DOHH2 (cell line): Measurements from ENCODE around the gene GCAT.

Experiments used
- H3F3A ChIP-seq: fragments of 200-600 bp; sonication (generic), shearing (Covaris generic); 2 replicates; pipeline ENCODE4 v1.6.0; 2016; ENCODE audit warnings: antibody characterized with exemption, mild to moderate bottlenecking; ENCODE audit not compliant: control insufficient read depth, insufficient read depth
- H3K27ac ChIP-seq: fragments of 200-600 bp; sonication (generic); 2 replicates; pipeline ENCODE4 v1.5.1; 2014; ENCODE audit warnings: low read depth, mild to moderate bottlenecking, low read length, moderate library complexity
- H3K27me3 ChIP-seq: fragments of 200-600 bp; sonication (generic); 2 replicates; pipeline ENCODE4 v1.6.1; 2014; ENCODE audit warnings: mild to moderate bottlenecking, low read length, mixed read lengths; ENCODE audit not compliant: control insufficient read depth
- H3K36me3 ChIP-seq: fragments of 200-600 bp; sonication (generic); 2 replicates; pipeline ENCODE4 v1.6.1; 2014; ENCODE audit warnings: mild to moderate bottlenecking, low read length, moderate library complexity, mixed read lengths; ENCODE audit not compliant: control insufficient read depth
- H3K4me1 ChIP-seq: fragments of 200-600 bp; sonication (generic); 2 replicates; pipeline ENCODE4 v1.6.1; 2014; ENCODE audit warnings: mild to moderate bottlenecking, low read length, mixed read lengths; ENCODE audit not compliant: control insufficient read depth
- H3K4me2 ChIP-seq: fragments of 200-600 bp; sonication (generic); 2 replicates; pipeline ENCODE4 v1.6.0; 2014; ENCODE audit warnings: mild to moderate bottlenecking, low read length, moderate library complexity
- H3K4me3 ChIP-seq: fragments of 200-600 bp; sonication (generic); 2 replicates; pipeline ENCODE4 v1.5.1; 2014; ENCODE audit warnings: mild to moderate bottlenecking, low read length, mixed read lengths
- H3K79me2 ChIP-seq: fragments of 200-600 bp; sonication (generic); 2 replicates; pipeline ENCODE4 v1.6.1; 2014; ENCODE audit warnings: mild to moderate bottlenecking, low read length, mixed read lengths; ENCODE audit not compliant: control insufficient read depth
- H3K9me2 ChIP-seq: fragments of 200-600 bp; sonication (generic); replicated peaks from 2 replicates; pipeline ENCODE4 v1.6.1; 2014; ENCODE audit warnings: mild to moderate bottlenecking, low read length, mixed read lengths; ENCODE audit not compliant: control insufficient read depth
- H3K9me3 ChIP-seq: fragments of 200-600 bp; sonication (generic); 2 replicates; pipeline ENCODE4 v1.6.1; 2014; ENCODE audit warnings: antibody characterized with exemption, low read length, mixed read lengths; ENCODE audit not compliant: control insufficient read depth, insufficient read depth
- H4K20me1 ChIP-seq: fragments of 200-600 bp; sonication (generic); 2 replicates; pipeline ENCODE4 v1.6.0; 2014; ENCODE audit warnings: low read depth, mild to moderate bottlenecking, antibody characterized with exemption, low read length, moderate library complexity; ENCODE audit not compliant: control insufficient read depth, insufficient read depth
- EZH2phosphoT487 ChIP-seq: fragments of 200-600 bp; sonication (generic); IDR thresholded peaks from 2 replicates; pipeline ENCODE4 v1.6.1; 2017; ENCODE audit warnings: borderline replicate concordance, mild to moderate bottlenecking, antibody characterized with exemption, low read length, moderate library complexity, mixed read lengths
- TF ChIP-seq, protein P1 (sequence below): fragments of 200-600 bp; sonication (generic); IDR thresholded peaks from one replicate; pipeline ENCODE4 v1.5.1; 2014; ENCODE audit warnings: antibody characterized with exemption, mild to moderate bottlenecking, low read depth, low read length; ENCODE audit not compliant: poor library complexity, severe bottlenecking

The GCAT gene

DNA sequence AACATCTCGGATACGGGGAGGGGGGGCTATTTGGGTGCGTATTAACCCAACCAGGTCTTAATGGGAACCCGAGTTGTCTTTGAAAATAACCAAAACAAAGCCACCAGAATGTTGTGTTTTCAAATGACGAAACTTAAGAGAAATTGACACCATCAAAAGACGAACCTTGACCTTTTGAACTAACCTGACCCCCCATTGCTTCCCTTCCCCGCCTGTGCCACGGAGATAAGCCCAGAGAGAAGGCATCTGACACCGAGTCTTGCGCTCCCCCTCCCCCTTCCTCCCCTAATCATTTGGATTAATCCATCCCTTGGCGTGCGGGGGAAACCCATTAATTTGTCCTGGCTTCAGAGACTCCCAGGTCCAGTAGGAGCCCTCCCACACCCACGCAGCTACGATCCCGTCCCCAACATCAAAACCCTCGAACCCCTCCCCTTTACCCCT is 4.5 kb upstream of the GCAT start:
- Histone ChIP-seq H3K27ac (no peak overlapping the region), H3K9me2 (no peaks in the 10 kb centered on the region), H3K9me3 (no peaks in the 10 kb centered on the region), H3K4me2 (no peak overlapping the region), H3K27me3 (peaks cover 58% of the 10 kb centered on the region), H3K79me2 (no peaks in the 10 kb centered on the region), H3K36me3 (no peaks in the 10 kb centered on the region), H3F3A (peaks cover 2% of the 10 kb centered on the region; the same call in 1 of the 2 replicates), H3K4me3 (no peak overlapping the region), H4K20me1 (no peaks in the 10 kb centered on the region), H3K4me1 (peaks cover 18% of the 10 kb centered on the region)
- no peak; the same call in 1 of the 2 replicates for TF ChIP-seq EZH2phosphoT487
- TF ChIP-seq, protein P1, sequence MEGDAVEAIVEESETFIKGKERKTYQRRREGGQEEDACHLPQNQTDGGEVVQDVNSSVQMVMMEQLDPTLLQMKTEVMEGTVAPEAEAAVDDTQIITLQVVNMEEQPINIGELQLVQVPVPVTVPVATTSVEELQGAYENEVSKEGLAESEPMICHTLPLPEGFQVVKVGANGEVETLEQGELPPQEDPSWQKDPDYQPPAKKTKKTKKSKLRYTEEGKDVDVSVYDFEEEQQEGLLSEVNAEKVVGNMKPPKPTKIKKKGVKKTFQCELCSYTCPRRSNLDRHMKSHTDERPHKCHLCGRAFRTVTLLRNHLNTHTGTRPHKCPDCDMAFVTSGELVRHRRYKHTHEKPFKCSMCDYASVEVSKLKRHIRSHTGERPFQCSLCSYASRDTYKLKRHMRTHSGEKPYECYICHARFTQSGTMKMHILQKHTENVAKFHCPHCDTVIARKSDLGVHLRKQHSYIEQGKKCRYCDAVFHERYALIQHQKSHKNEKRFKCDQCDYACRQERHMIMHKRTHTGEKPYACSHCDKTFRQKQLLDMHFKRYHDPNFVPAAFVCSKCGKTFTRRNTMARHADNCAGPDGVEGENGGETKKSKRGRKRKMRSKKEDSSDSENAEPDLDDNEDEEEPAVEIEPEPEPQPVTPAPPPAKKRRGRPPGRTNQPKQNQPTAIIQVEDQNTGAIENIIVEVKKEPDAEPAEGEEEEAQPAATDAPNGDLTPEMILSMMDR: no peak

DNA sequence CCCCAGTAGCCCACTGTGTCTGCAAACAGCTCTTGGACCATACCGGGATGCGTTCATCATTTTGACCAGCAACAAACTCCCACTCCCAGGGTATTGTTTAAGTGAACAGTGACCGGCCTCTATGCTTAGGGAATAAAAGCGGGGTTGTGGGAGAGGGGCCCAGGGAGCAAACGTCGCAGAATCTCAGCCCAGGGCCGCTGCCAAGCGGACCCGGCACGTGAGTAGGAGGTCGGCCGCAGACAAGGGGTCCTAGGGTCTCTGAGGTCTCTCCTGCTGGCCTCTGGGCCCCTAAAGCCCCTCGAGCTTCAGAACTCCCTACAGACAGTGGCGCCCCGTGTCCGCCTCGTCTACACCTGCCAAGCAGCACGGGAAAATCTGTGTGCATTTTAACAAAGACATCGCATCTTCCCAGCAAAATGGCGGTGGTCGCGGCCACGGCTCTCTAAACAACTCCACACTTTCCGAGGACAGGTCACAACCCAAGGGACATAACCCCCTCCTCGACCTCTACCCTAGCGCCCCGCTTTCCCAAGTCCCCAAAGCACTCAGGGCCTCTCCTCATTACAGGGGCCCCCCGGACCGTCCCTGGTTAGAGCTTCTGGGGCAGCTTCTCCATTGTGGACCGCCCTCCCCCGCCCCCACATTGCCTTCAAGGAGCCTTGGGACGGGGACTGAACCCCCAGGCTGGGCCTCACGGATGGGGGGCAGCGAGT is 3.9 kb upstream of the GCAT start:
- Histone ChIP-seq H3K4me2 (0 out of 2 replicates have a peak overlapping the region, but pooled peaks have one; percentile 35), H3K79me2 (no peaks in the 10 kb centered on the region), H3K36me3 (no peaks in the 10 kb centered on the region), H3K27ac (no peak overlapping the region), H3K4me3 (no peak overlapping the region), H3F3A (peaks cover 2% of the 10 kb centered on the region; the same call in 1 of the 2 replicates), H3K4me1 (peaks cover 21% of the 10 kb centered on the region), H4K20me1 (no peaks in the 10 kb centered on the region), H3K9me2 (no peaks in the 10 kb centered on the region), H3K9me3 (no peaks in the 10 kb centered on the region), H3K27me3 (peaks cover 60% of the 10 kb centered on the region)
- TF ChIP-seq, protein P1: no peak
- TF ChIP-seq EZH2phosphoT487: no peak

DNA sequence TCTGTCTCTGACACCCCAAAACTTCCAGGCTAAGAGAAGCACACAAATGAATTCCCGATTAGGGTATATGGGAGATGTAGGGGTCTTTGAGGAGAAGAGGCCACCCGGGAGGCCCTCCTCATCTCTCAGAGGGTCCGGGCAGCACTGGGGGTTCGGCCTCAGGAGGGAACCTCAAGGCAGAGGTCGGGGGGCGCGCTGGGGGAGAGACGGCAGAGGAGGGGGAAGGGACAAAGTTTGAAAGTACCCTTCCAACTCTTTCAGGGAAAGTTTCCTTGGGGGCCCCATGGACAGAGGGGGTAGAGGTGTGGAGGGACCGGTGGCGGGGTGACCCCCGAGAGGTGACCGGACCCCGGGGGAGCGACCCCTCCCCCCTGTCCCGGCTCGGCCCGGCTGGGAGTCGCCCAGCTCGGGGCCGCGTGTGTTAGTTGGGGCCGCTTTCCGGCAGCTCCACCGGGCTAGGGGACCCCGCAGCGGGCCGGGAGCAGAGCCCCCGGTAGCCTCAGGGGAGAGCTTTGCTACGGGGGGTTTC is 3.3 kb upstream of the GCAT start:
- Histone ChIP-seq H3K79me2 (no peaks in the 10 kb centered on the region), H3K4me2 (peak overlapping the region; percentile 35; the same call in 1 of the 2 replicates), H3K9me3 (no peaks in the 10 kb centered on the region), H3K4me1 (peaks cover 25% of the 10 kb centered on the region), H3K36me3 (no peaks in the 10 kb centered on the region), H3F3A (peaks cover 2% of the 10 kb centered on the region; the same call in 1 of the 2 replicates), H3K4me3 (peak overlapping the region; percentile 47), H4K20me1 (no peaks in the 10 kb centered on the region), H3K9me2 (no peaks in the 10 kb centered on the region), H3K27me3 (peaks cover 60% of the 10 kb centered on the region), H3K27ac (no peak overlapping the region)
- TF ChIP-seq, protein P1: no peak
- TF ChIP-seq EZH2phosphoT487: no peak
